Fibroblast of skin of right biceps (primary cell): ENCODE measurements around the gene COX20.
"Not testable (repeated sequence)": the region's sequence is repeated elsewhere in the genome, so short reads cannot be mapped to it uniquely, and the experiment has no call there.

Experiments
- DNase-seq: peaks from one replicate; pipeline ENCODE4 v3.0.0-alpha.2; 2013

COX20 gene

DNA sequence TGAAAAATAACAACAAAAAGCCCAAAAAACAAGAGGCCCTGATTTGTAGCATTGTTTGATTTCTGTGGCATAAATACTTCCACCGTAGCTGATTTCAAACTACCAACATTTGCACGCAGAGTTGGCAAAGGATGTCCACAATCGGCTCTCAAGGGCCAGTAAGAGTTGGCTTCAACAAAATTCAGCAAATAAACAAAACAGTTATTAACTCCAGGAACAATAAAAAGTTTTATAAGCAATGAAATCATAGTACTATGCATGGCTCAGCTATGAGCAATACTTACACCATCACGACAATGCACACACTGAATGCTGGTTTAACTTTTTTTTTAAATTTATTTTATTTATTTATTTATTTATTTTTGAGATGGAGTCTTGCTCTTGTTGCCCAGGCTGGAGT, 8.7 kb upstream of the COX20 start:
- DNase-seq, result no peak

DNA sequence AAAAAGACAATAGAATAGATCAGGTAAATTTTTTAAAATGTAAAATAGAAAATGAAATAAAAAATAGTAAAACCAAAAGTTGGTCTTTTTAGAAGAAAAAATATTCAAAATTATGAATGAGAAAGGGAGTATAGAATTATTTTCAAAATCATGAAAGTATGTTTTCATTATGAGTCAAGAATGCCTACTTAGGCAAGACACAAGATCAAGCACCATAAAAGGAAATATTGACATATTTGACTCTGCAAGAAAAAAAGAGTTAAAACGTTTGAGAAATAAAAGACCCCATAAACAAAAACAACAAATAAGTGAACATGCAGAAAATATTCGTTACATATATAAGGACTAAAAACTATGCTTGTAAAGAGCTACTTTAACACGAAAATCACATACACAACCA, 4.8 kb upstream of the COX20 start:
- DNase-seq, result no peak

- not testable (repeated sequence) for DNase-seq
Measured at GRCh38 chr1:244833260-244833659, 2.2 kb upstream of the COX20 start.

DNA sequence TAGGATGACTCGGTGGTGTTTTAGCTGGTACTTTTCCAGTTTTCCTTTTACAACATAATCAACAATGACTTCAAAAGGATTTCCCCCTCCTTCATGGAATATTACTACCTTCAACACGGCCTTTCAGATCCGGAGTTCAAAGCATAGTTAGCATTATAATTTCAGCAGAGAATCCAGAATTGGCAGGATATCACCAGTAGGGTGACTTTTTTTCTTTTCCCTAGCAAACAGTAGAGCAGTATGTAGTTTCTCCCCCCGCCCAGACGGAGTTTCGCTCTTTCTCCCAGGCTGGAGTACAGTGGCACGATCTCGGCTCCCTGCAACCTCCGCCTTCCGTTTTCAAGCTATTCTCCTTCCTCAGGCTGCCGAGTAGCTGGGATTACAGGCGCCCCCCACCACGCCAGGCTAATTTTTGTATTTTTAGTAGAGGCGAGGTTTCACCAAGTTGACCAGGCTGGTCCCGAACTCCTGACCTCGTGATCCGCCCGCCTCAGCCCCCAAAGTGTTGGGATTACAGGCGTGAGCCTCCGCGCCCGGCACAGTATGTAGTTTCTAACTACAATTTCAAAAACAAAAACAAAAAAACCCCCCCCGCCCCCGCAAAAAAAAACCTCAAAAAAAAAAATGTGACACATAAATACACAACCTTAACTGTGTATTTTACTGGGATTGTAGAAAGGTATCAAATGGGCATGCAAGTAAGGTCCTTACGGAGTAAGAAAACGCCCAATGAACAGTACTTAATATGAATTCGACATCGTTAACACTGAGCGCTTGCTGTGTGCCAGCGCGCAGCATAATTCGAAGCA, 1.5 kb upstream of the COX20 start:
- peak; percentile 82 for DNase-seq

DNA sequence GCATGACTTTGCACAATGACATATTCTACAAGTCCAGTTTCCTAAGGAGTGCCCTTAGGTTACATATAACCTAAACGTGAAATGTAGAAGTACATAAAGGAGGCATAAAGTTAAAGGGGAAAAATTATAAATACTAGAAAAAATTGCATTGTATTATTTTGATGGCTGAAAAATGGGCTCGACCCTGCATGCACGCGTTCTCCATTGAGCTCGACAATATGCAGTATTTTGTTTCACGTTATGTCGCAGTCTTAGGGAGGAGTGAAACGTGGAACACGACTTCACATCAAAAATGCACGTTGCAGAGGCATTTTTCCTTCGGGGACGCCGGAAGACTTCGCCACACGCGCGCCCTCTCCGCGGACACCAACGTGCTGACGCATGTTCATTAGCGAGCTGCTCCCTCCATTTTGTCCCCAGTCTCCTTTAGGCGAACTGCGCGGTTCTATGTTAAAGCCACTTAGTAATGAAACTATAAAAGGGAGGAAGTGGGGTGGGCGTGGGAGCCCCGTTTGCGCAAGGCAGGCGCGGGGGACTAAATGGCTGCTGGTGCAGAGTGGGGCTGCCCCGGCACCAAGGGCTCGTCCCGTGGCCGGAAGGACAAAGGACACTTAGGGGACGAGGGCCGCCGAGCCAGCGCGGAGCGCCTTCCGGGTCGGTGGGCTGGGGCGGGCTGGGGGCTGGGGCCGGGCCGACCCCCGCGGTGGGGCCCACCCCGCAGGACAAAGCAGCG, 749 bp upstream of the COX20 start:
- DNase-seq, result peak; percentile 95

- peak; percentile 23 for DNase-seq
Measured at GRCh38 chr1:244836135-244836521, 670 bp downstream of the COX20 start.

DNA sequence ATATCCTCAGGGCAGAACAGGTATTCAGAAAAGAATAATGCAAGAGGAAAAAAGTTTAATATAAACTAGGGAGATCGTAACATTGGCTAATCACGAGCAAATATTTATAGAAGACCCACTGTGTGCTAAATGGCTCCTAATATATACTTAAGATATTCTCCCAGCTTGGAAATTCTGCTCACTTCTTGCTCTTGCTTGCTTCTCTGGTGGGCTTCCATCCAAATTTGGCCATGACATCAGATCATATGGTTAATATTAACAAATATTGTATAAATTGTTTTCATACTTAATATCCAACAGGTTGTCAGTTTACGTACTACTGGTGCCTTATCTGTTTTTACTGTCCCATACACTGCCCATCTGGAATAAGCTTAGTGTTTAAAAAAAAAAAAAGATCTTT, 1.1 kb downstream of the COX20 start:
- DNase-seq, result no peak

DNA sequence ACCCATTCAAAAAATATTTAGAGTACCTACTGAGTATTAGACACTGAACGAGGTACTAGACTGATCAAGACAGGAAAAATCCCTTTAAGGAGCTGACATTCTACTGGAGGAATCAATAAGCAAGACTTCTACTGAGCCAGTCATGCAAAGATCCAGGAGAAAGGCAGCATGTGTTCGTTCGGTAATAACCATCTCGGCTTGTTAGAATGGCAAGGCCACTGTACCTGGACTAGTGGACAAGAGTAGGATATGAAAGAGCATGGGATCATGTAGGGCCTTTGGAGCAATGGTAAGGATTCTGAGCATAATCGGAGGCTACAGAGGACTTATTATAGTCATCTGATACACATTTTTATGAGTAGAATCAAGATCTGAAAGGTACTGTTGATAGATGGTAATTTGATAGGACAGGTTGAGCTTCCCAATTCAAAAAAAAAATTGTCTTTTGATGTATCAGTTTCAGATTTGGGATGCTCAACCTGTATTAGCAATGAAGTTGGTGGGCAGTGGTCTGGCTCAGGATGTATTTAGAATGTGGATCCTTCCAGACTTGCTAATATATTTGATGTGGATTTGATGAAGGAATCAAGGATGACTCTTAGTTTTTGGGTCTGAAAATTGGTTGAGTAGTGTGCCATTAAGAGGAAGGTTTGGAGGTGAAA, 2.3 kb downstream of the COX20 start:
- no peak for DNase-seq

DNA sequence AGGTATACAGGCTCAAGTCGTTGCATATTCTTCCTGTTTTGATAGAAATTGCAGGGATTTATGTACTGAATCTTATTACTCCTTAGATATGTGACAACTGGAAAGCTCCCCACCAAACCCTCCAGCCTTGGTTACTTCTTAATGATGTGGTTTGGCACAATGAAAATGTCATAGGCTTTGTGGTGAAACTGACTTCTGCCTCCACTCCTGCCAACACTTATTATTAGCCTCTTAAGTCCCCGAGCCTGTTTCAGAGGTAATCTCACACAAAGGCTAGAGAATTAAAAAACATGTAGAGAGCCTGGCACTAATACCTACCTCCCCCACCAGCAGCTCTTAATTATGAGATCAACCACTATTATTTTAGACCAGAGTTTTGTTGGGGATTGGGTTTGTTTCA, 4.2 kb downstream of the COX20 start:
- DNase-seq, result peak; percentile 43

DNA sequence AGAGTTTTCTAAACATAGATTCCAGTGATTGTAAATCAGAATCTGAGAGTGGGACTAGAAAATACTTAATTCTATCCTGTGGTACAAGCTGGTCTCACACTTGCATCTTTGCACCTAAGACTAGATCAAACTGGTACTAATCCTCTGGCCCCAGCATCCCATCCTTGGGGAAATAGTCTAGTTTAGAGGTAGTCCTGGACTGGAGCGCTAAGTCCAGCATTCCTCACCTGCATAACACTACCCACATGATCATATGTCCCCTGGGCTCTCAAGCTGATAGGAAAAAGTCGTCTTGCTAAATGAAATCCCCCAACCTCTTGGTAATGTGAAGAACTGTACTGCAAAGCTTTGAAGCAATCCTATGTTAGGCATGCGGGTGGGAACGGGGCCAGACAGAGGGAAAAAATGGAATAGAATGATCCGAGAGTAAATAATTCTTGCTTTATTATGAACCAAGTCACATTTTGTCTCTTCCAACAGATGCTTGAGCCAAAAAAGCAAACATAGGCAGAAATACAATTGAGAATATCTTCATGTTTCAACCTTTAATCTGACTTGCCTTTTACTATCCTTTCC, 4.8 kb downstream of the COX20 start:
- DNase-seq, result no peak

GRCh38 chr1:244841273-244841927, 5.9 kb downstream of the COX20 start:
- no peak for DNase-seq

- peak; percentile 53 for DNase-seq
Measured at GRCh38 chr1:244843148-244843978, 7.9 kb downstream of the COX20 start.

- DNase-seq, result no peak
Measured at GRCh38 chr1:244844155-244845121, 9.0 kb downstream of the COX20 start.

DNA sequence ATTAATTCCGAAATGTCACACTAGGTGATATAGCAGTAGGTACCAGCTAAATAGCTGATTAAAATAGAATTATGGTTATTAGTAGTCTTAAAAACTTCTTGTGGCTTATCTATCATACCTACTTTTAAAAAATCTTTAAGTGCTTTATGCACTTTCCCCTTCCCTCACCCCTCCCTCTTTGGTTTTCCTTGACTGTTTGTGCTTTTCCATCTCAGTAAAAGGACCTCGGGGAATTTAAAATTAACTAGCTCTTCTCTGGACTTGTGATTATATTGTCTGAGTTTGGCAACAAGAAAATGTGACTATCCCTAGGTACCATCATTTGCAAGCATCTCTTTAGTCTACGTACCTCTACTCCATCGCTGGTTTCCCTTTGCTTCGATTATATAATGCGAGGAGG, 11.2 kb downstream of the COX20 start:
- DNase-seq, result no peak

GRCh38 chr1:244849189-244849866, 13.9 kb downstream of the COX20 start:
- DNase-seq, result no peak

GRCh38 chr1:244850099-244850852, 14.8 kb downstream of the COX20 start:
- DNase-seq, result no peak

GRCh38 chr1:244850896-244851295, 15.4 kb downstream of the COX20 start:
- DNase-seq, result no peak

DNA sequence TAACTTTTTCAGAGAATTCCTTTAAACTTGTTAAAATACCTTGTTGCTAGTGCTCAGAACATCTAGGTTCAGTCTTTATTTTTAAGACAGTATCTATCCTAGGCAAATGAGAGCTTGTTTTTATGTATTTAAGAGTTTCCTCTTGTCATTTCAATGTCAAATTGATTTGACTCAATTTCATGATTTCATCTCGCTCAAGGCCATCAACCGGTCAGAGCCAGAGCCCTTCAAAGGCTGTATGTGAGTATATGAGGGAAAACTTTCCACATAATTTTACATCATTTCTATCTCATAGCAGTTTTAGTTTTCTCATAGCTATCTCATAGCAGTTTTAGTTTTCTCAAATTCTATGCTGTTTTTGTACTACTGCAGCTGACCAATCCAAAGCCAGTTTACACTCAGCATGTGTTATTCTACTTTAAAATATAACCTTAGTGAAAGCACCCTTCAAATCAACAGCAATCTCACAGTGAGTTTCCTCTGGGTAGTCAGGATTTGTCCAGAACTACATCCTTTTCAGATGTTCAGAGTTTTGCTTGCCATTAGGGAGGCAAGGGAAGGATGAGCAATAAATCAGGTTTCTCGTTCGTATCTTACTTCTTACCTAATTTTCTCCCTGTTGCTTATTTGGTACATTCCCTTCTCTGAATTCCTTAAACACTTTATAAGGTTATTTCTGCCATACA, 16.2 kb downstream of the COX20 start:
- no peak for DNase-seq

- no peak for DNase-seq
Measured at GRCh38 chr1:244852694-244853093, 17.2 kb downstream of the COX20 start.
